ENCODE results near the gene RP2. TPM values are rescaled to one million over a fixed set of nuclear protein-coding genes. Genes with fewer than 3 reads are reported as not detected.
A peak's percentile ranks its signal among the peaks of the same experiment; 100 is the strongest.

Gene RP2
- polyA plus RNA-seq = 10 to 100 TPM in 1 of 3 donors, 1 to 10 TPM in 2; 4.4 to 13.2 (median 8.2) TPM

DNA sequence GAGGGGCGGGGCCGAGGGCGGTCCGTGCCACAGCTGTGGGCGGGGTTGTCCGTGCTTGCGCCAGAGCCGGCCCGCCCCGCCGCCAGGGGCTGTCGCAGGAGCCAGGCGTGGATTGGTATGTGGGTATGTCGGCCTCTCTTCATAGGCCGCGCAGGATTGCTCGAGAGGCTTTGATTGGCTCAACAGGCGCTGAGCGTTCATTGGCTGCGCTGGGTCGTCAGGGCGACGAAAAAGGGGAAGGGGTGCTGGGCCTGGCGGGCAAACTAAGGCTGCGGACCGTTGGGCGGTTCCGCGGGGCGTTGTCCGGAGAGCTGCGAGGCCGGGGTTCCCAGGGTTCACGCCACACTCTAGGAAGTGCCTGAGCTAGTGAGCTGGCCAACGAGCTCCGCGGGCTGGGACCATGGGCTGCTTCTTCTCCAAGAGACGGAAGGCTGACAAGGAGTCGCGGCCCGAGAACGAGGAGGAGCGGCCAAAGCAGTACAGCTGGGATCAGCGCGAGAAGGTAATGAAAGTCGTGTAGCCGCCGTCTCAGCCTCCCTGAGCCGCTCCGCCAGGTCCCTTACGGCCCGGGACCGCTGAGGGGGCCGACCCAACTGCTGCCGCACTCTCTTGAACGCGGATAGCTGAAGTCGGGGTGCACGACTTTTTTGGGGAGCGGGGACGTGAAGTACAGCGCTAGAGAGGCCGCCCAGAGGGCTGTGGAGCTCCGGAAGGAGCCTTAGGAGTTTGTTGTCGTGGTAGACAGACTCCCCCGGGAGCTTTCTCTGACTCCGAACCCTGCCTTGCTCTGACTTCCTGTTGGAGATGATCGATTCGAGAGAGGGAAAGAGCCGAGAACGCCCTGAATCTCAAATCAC, at the start of gene RP2:
Gene RP2, plus strand, starts transcription at position 343 of the 857 bp plus-strand sequence. Its CDS starts 58 bp downstream, at position 401.
- Mint-ChIP-seq H3K27me3 (ENCODE audit: low read depth in 3 of 3) (peaks cover 2 to 3% (median 3%) of the 10 kb centered on the region in 3 donors), H3K36me3 (no peaks in the 10 kb centered on the region), H3K9me3 (no peaks in the 10 kb centered on the region), H3K27ac (peak within 1 kb of the TSS; percentile 92 to 98 (median 96)), H3K4me3 (peak within 1 kb of the TSS; percentile 88 to 99 (median 98)), H3K4me1 (peaks cover 13 to 33% of the 10 kb centered on the region in 2 donors)
- peak; percentile 84 to 86 (median 84) for DNase-seq

DNA sequence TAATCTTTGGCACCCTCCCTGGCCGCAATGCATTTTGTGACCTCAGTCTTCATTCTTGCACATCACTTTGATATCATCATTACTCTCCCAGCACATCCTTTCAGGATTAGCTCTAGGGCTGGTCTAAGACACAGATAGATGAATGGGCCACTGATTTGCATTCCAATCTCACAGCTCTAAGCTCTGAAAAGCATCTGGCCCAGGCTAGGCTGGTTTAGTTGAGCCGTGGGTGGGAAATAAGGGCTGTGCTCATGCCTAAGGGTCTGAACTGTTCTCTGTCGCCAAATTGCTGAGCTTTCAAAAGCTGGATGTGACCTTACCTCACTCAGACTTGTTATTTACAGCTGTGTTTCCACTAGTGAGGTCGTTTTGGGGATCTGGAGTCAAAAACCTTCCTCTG, 47.9 kb upstream of the RP2 start:
- Mint-ChIP-seq H3K27me3 (ENCODE audit: low read depth in 3 of 3) (peaks cover 0 to 3% (median 2%) of the 10 kb centered on the region in 3 donors), H3K4me1 (peaks cover 5 to 13% of the 10 kb centered on the region in 2 donors), H3K4me3 (no peak overlapping the region), H3K36me3 (no peaks in the 10 kb centered on the region), H3K27ac (no peak overlapping the region), H3K9me3 (no peaks in the 10 kb centered on the region)
- DNase-seq = no peak

DNA sequence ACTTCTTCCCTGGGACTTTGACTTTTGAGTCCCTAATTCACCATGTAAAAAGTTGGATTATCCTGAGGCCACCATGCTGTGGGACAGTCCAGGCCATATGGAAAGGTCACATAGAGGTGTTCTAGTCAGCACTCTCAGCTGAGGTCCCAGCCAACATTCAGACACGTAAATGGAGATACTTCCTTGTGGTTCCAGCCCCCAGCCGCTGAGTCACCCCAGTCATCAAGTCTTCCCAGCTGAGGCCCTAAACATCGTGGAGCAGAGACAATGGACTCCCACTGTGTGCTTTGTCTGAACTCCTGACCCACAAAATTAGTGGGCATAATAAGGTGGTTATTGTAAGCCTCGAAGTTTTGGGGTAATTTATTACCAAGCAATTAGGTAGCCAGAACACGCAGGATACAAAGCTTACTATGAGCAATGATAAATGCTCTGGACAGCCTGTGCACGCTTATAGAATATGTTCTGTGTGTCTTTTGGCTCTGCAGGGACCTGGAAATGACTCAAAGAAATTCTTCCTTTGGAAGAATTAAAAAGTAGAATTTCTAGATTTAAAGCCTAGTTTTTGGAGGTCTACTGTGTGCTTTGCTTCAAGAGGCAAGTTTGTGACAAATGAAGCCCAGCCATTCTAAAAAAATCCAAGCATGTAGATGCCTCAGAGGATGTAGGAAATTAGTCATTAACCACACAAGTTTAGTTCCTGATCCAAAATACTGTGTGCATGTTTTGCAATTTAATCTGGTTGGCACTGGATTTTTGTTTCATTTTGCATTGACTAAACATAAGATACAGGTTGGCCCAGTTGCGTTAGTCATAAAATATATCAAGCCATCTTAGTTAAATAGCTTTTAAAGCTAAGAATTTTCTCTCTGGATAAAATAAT, 44.7 kb upstream of the RP2 start:
- Mint-ChIP-seq H3K27me3 (ENCODE audit: low read depth in 3 of 3) (peaks cover 0 to 4% (median 2%) of the 10 kb centered on the region in 3 donors), H3K27ac (peak overlapping the region in 5 of 6 donors; percentile 19 to 56 (median 23)), H3K36me3 (no peaks in the 10 kb centered on the region), H3K4me3 (peak overlapping the region in 4 of 5 donors; percentile 31 to 50 (median 36)), H3K9me3 (no peaks in the 10 kb centered on the region), H3K4me1 (peaks cover 5 to 13% of the 10 kb centered on the region in 2 donors)
- DNase-seq = peak in 2 of 3 donors; percentile 2 to 5

DNA sequence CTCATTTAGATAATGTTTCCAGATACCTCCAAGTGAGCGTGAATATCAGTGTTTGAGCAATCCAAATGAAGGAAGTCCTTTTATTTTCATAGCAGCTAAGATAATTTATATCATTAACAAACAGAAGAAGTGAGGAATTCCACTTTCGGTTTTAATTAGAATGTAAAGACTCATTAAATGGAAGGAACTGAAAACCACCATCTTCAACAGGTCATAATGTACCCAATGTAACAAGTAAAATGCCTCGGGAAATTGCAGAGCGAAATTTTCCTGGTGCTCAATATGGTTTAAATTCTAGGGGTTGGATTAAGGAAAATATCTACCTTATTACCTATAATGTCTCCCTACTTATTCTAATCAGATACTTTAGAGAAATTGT, 44.0 kb upstream of the RP2 start:
- Mint-ChIP-seq H3K4me1 (peaks cover 5 to 13% of the 10 kb centered on the region in 2 donors), H3K27ac (peak overlapping the region in 5 of 6 donors; percentile 19 to 56 (median 23)), H3K36me3 (no peaks in the 10 kb centered on the region), H3K9me3 (no peaks in the 10 kb centered on the region), H3K27me3 (ENCODE audit: low read depth in 3 of 3) (peaks cover 0 to 4% (median 2%) of the 10 kb centered on the region in 3 donors), H3K4me3 (peak overlapping the region in 4 of 5 donors; percentile 31 to 50 (median 36))
- DNase-seq = no peak

DNA sequence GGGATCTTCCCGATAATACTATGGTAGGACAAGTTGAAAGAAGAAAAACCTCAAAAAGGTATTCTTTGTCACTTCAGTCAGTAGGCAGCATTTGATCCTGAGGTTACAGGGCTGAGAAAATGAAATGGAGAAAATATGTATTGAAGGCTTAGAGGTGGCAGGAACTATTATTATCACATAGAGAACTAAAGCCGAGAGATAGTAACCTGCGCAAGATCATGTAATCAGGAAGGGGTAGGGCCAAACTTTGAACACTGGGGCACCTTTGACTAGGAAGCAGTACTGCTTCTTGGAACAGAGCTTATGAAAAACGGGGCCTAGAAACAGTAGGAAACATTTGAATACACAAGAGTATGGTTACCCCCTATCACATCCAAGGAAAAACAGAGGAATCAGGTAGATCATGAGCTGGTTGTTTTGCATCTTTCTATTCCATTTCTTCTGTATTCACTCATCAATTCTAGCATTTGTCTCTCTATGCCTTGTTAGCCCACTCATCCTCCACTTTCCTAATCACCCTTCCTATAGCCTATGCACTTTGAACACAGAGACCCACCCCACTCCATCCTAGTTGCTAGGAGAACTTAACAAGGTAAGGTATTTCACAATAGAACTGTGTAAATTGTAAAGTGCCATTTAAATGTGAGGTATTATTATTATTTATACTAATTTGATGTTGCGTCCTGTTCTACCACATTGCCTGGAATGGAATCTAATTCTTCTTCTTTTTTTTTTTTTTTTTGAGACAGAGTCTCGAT, 43.3 kb upstream of the RP2 start:
- no peak overlapping the region for H3K4me3 Mint-ChIP-seq
- H3K9me3 Mint-ChIP-seq = no peaks in the 10 kb centered on the region
- DNase-seq = no peak
- H3K36me3 Mint-ChIP-seq = no peaks in the 10 kb centered on the region
- no peak overlapping the region for H3K27ac Mint-ChIP-seq
- peaks cover 5 to 13% of the 10 kb centered on the region in 2 donors for H3K4me1 Mint-ChIP-seq
- peaks cover 0 to 4% (median 2%) of the 10 kb centered on the region in 3 donors for H3K27me3 Mint-ChIP-seq (ENCODE audit: low read depth in 3 of 3)

DNA sequence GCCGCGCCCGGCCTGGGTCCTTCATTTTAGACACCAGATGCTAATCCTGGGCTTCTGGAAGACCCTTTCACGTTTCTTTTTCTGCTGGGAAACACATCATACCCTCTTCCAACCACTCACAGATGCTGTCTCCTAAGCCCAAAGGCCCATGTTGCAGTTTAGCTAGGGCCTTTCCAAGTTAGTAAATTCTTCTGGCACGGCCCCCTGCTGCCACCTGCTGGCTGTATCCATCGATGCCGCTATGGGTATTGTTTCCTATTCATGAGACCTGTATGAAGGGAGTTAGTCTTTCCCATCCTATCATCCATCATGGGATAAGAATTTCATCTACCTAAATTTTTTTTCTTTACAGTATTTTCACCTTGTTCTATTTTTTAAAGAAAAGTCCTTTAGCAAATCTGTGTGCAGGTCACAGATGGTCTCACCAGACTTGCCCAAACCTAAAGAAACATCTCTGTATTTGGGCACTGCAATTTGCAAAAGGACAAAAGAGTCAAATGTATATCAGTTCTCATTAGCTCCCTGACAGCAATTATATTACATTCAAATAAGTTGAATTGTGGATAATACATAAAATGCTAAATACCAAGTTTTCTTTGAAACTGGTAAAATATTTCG, 40.2 kb upstream of the RP2 start:
- peak; percentile 26 to 48 (median 44) for DNase-seq
- no peak overlapping the region for H3K27ac Mint-ChIP-seq
- no peaks in the 10 kb centered on the region for H3K9me3 Mint-ChIP-seq
- no peaks in the 10 kb centered on the region for H3K36me3 Mint-ChIP-seq
- H3K4me3 Mint-ChIP-seq = no peak overlapping the region
- peaks cover 0 to 4% (median 1%) of the 10 kb centered on the region in 3 donors for H3K27me3 Mint-ChIP-seq (ENCODE audit: low read depth in 3 of 3)
- H3K4me1 Mint-ChIP-seq = peaks cover 5 to 13% of the 10 kb centered on the region in 2 donors

DNA sequence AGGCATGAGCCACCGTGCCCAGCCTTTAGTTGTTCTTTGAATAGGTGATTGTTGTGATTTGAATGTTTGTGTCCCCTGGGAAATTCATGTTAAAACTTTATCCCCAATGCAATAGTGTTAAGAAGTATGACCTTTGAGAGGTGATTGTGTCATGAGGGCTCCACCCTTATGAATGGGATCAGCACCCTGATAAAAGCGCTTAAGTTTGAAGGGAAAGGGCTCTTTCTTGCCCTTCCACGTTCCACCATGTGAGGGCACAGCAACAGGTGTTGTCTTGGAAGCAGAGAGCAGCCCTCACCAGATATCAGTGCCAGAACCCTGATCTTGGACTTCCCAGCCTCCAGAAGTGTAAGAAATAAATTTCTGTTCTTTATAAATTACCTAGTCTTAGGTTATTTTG, 33.7 kb upstream of the RP2 start:
- no peak overlapping the region for H3K4me3 Mint-ChIP-seq
- peaks cover 2 to 6% (median 3%) of the 10 kb centered on the region in 3 donors for H3K27me3 Mint-ChIP-seq (ENCODE audit: low read depth in 3 of 3)
- no peaks in the 10 kb centered on the region for H3K36me3 Mint-ChIP-seq
- no peaks in the 10 kb centered on the region for H3K4me1 Mint-ChIP-seq
- H3K27ac Mint-ChIP-seq = no peak overlapping the region
- DNase-seq = no peak
- H3K9me3 Mint-ChIP-seq = no peaks in the 10 kb centered on the region

DNA sequence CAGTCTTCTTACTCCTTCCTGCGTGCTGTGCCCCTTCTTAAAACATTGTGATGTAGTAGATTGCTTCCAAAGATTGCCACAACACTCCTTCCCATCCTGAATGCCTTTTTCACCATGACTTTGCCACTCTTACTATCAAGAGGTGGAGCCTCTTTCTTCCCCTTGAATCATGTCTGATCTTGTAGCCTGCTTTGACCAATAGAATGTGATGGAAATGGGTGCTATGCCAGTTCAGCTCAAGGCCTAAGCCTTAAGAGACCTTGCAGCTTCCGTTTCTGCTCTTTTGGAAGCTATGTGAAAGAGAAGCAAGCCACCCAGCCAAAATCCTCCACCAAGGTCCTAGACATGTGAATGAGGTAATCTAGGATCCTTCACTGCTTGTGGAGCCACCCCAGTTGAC, 31.6 kb upstream of the RP2 start:
- H3K4me3 Mint-ChIP-seq = no peak overlapping the region
- H3K9me3 Mint-ChIP-seq = no peaks in the 10 kb centered on the region
- no peaks in the 10 kb centered on the region for H3K36me3 Mint-ChIP-seq
- H3K27ac Mint-ChIP-seq = no peak overlapping the region
- H3K27me3 Mint-ChIP-seq (ENCODE audit: low read depth in 3 of 3) = peaks cover 2 to 6% (median 4%) of the 10 kb centered on the region in 3 donors
- no peak for DNase-seq
- no peaks in the 10 kb centered on the region for H3K4me1 Mint-ChIP-seq

DNA sequence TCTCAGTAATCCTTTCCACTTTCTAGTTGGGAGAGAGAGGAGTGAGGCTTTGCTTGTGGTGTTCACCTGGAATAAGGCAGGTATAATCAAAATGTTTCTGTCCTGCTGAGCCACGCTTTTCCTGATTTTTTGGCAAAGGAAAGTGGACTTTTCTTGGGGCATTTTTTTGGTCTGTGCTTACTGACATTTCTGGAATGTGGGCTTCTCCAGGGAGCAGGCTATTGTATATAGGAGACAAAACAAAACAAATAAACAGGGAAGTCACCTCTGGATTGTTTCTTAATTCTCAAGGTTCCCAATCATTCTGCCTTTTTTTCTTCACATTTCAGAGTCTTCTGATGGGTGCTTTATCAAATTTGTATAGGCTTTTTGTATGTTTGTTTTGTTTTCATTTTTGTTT, 25.7 kb upstream of the RP2 start:
- Mint-ChIP-seq H3K4me1 (no peaks in the 10 kb centered on the region), H3K4me3 (no peak overlapping the region), H3K36me3 (no peaks in the 10 kb centered on the region), H3K27me3 (ENCODE audit: low read depth in 3 of 3) (peaks cover 0 to 4% (median 3%) of the 10 kb centered on the region in 3 donors), H3K9me3 (no peaks in the 10 kb centered on the region), H3K27ac (no peak overlapping the region)
- DNase-seq = no peak

DNA sequence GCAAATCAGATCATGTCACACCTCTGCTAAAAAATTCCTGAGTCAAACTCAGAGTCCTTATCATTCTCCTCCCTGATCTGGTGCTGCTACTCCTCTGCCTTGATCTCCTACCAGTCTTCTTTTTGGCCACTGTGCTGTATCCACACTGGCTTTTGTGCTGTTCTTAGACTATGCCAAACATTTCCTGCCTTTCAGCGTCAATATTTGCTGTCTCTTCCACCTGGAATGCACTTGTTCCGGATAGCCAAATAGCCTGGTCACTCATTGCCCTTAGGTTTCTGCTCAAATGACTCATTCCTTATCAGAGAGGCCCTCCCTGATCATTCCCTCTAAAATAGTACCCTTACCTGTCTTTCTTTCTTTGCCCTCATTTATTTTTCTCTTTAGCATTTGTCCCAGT, 24.4 kb upstream of the RP2 start:
- H3K4me1 Mint-ChIP-seq = no peaks in the 10 kb centered on the region
- DNase-seq = no peak
- H3K27me3 Mint-ChIP-seq (ENCODE audit: low read depth in 3 of 3) = peaks cover 0 to 3% (median 2%) of the 10 kb centered on the region in 3 donors
- no peak overlapping the region for H3K4me3 Mint-ChIP-seq
- no peak overlapping the region for H3K27ac Mint-ChIP-seq
- H3K36me3 Mint-ChIP-seq = no peaks in the 10 kb centered on the region
- H3K9me3 Mint-ChIP-seq = no peaks in the 10 kb centered on the region

DNA sequence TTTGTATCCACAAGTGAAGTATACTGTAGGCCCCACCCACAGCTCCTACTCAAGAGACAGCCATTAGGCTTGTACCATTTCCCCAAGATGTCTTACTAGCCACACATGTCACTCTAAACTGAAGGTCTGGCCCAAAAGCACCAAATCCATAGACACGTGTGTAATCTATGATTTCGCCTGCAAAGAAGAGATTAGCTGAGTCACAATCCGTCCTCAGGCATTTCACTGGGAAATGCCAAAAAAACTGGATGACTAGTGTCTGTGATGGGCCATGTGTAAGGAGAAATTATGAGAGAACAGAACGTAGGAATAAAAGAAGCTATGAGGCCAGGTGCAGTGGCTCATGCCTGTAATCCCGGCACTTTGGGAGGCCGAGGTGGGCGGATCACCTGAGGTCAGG, 21.9 kb upstream of the RP2 start:
- H3K27me3 Mint-ChIP-seq (ENCODE audit: low read depth in 3 of 3) = peaks cover 0 to 2% (median 2%) of the 10 kb centered on the region in 3 donors
- no peaks in the 10 kb centered on the region for H3K36me3 Mint-ChIP-seq
- no peaks in the 10 kb centered on the region for H3K9me3 Mint-ChIP-seq
- no peaks in the 10 kb centered on the region for H3K4me1 Mint-ChIP-seq
- no peak overlapping the region for H3K4me3 Mint-ChIP-seq
- DNase-seq = no peak
- H3K27ac Mint-ChIP-seq = no peak overlapping the region

DNA sequence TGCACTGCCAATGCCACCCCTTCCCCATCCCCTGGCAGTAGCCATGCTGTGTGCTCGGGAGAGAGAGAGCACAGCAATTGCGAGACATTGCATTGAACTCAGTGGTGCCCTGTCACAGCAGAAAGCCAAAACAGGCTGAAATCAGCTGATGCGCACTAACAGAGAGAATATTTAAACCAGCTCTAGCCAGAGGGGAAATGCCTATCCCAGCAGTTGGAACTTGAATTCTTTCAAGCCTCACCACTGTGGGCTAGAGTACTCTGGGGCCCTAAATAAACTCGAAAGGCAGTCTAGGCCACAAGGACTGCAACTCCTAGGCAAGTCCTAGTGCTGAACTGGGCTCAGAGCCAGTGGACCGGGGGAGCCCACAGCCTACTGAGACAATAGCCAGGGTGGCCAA, 17.7 kb upstream of the RP2 start:
- DNase-seq = no peak
- peaks cover 0 to 6% (median 0%) of the 10 kb centered on the region in 3 donors for H3K27me3 Mint-ChIP-seq (ENCODE audit: low read depth in 3 of 3)
- no peak overlapping the region for H3K4me3 Mint-ChIP-seq
- H3K27ac Mint-ChIP-seq = no peak overlapping the region
- no peaks in the 10 kb centered on the region for H3K4me1 Mint-ChIP-seq
- H3K9me3 Mint-ChIP-seq = peaks cover 0 to 5% (median 0%) of the 10 kb centered on the region in 6 donors
- no peaks in the 10 kb centered on the region for H3K36me3 Mint-ChIP-seq
